K562 (cell line): ENCODE results near the gene DNAJB12. TPM values are rescaled to one million over a fixed set of nuclear protein-coding genes. Genes with fewer than 3 reads are reported as not detected.

Experiments
- CREM ChIP-seq: IDR thresholded peaks from 2 replicates; pipeline ENCODE4 v1.6.1; 2014; ENCODE audit warnings: antibody characterized with exemption, low read depth
- DMBX1 ChIP-seq: fragments of 250-450 bp; sonication (Bioruptor Pico); IDR thresholded peaks from 2 replicates; pipeline ENCODE4 v1.8.0; 2022; ENCODE audit warnings: inconsistent platforms, mild to moderate bottlenecking, moderate library complexity, borderline replicate concordance
- E2F1 ChIP-seq: sonication (generic); formaldehyde crosslinking; IDR thresholded peaks from 2 replicates; pipeline ENCODE4 v1.8.1; 2023; ENCODE audit warnings: mild to moderate bottlenecking, missing genetic modification reagents, moderate library complexity
- FOXO4 ChIP-seq: fragments of 450-650 bp; formaldehyde crosslinking; IDR thresholded peaks from 2 replicates; pipeline ENCODE4 v1.4.0; 2020; ENCODE audit warnings: mild to moderate bottlenecking, moderate library complexity
- GATAD2A ChIP-seq: fragments of 450-650 bp; IDR thresholded peaks from 2 replicates; pipeline ENCODE4 v1.6.1; 2017
- HDAC3 ChIP-seq: fragments of 450-650 bp; IDR thresholded peaks from 2 replicates; pipeline ENCODE4 v1.6.1; 2018; ENCODE audit warnings: borderline replicate concordance, mild to moderate bottlenecking, moderate library complexity; ENCODE audit not compliant: partially characterized antibody
- L3MBTL2 ChIP-seq: fragments of 450-650 bp; IDR thresholded peaks from 2 replicates; pipeline ENCODE4 v1.6.1; 2016; ENCODE audit warnings: mild to moderate bottlenecking, moderate library complexity
- MTA3 ChIP-seq: fragments of 450-650 bp; formaldehyde crosslinking; IDR thresholded peaks from 2 replicates; pipeline ENCODE4 v1.6.1; 2017; ENCODE audit warnings: mild to moderate bottlenecking, borderline replicate concordance
- MYC ChIP-seq, 2 experiments: fragments of 250-450 bp in 1 of 2; sonication (Bioruptor Pico) in 1 of 2; IDR thresholded peaks; 2 replicates each; pipeline versions ENCODE4 v1.5.1 to v1.6.1; 2012 to 2021; ENCODE audit warnings: low read depth in 2 of 2, borderline replicate concordance in 1 of 2, improper control_type of control experiment in 1 of 2, low read length in 1 of 2, mild to moderate bottlenecking in 1 of 2, moderate library complexity in 1 of 2
- SMARCA4 ChIP-seq: fragments of 450-650 bp; IDR thresholded peaks from 2 replicates; pipeline ENCODE4 v1.6.1; 2016
- SMARCA5 ChIP-seq: fragments of 450-650 bp; IDR thresholded peaks from 2 replicates; pipeline ENCODE4 v1.6.1; 2016
- SOX6 ChIP-seq: fragments of 450-650 bp; IDR thresholded peaks from 2 replicates; pipeline ENCODE4 v1.6.1; 2014; ENCODE audit warnings: mild to moderate bottlenecking
- SRF ChIP-seq, 2 experiments: fragments of 250-450, 450-650 bp in 1 of 2; sonication (Bioruptor Pico) in 1 of 2; sonication (generic) in 1 of 2; formaldehyde crosslinking; IDR thresholded peaks; 2 replicates each; pipeline versions ENCODE4 v1.5.0 to v1.5.1; 2020 to 2022; ENCODE audit warnings: mild to moderate bottlenecking in 1 of 2, missing genetic modification reagents in 1 of 2
- TOE1 ChIP-seq, 2 experiments: fragments of 450-650 bp in 1 of 2; sonication (generic) in 1 of 2; formaldehyde crosslinking in 1 of 2; IDR thresholded peaks; 2 replicates each; pipeline versions ENCODE4 v1.7.1 to v1.8.0; 2016 to 2022; ENCODE audit warnings: borderline replicate concordance in 2 of 2, mild to moderate bottlenecking in 2 of 2, antibody characterized with exemption in 1 of 2, inconsistent platforms in 1 of 2, low read depth in 1 of 2, missing genetic modification reagents in 1 of 2, moderate library complexity in 1 of 2
- ZBTB9 ChIP-seq: fragments of 450-650 bp; formaldehyde crosslinking; IDR thresholded peaks from 2 replicates; pipeline ENCODE4 v1.4.0; 2020; ENCODE audit warnings: mild to moderate bottlenecking, moderate library complexity
- ZMIZ1 ChIP-seq, 2 experiments: fragments of 150-350 bp in 1 of 2; IDR thresholded peaks; 2 replicates each; pipeline ENCODE4 v1.6.1; 2012 to 2016; ENCODE audit warnings: low read depth in 2 of 2, low read length in 2 of 2, mild to moderate bottlenecking in 1 of 2, moderate library complexity in 1 of 2
- ZNF146 ChIP-seq: IDR thresholded peaks from one replicate; pipeline ENCODE4 v1.6.1; 2018; ENCODE audit warnings: missing compliant biosample characterization; ENCODE audit not compliant: unreplicated experiment
- ZNF449 ChIP-seq: fragments of 250-450 bp; sonication (Bioruptor Pico); IDR thresholded peaks from 2 replicates; pipeline ENCODE4 v1.8.0; 2022; ENCODE audit warnings: moderate library complexity, mild to moderate bottlenecking, inconsistent platforms
- polyA plus RNA-seq, 8 experiments: library from polyadenylated mRNA; depleted of rRNA in 4 of 8; stranded (reverse) in 5 of 8; unstranded in 3 of 8; fragments of >200 nt; fragmentation: Nextera tagmentation in 2 of 8; fragmentation: Illumina TruSeq in 1 of 8; extraction: Ambion mirVana in 2 of 8; extraction: Trizol in 1 of 8; gene quantifications; 2 replicates each; pipeline versions ENCODE4 v1.2.1 to v1.2.3, GENCODE V29; 2011 to 2014; ENCODE audit warnings: inconsistent platforms in 1 of 8, missing spikeins in 1 of 8
- total RNA-seq, 7 experiments: library from RNA; depleted of rRNA in 6 of 7; stranded (reverse); fragments of >200 nt in 6 of 7; fragmentation: Illumina TruSeq in 2 of 7; extraction: Trizol in 2 of 7; gene quantifications; 2 replicates each; pipeline versions ENCODE4 v1.2.1 to v1.2.3, GENCODE V29; 2011 to 2021; ENCODE audit warnings: low replicate concordance in 1 of 7

Gene DNAJB12
- total and polyA plus RNA-seq, 9 of the 15 experiments (the other 6 are each of a cell fraction or from before 2014, with no cell fraction given) = 3.5 to 31.5 (median 20.3) TPM

- TF ChIP-seq SMARCA5 (peak; percentile 76; the same call in 1 of the 2 replicates), TOE1 (IDR thresholded peaks at IDR 0.05; ENCODE audit: borderline replicate concordance) (no peak), TOE1 (CRISPR knock-in tag; IDR thresholded peaks at IDR 0.05; ENCODE audit: borderline replicate concordance, low read depth) (no peak), E2F1 (no peak), ZNF449 (CRISPR knock-in tag) (peak; percentile 66; the same call in 1 of the 2 replicates), MYC (IDR thresholded peaks at IDR 0.05; ENCODE audit: low read depth, low read length) (peak; percentile 19; the same call in 1 of the 2 replicates), MYC (CRISPR knock-in tag; IDR thresholded peaks at IDR 0.05; ENCODE audit: borderline replicate concordance, low read depth) (no peak; the same call in 1 of the 2 replicates), CREM (peak; percentile 17; the same call in 1 of the 2 replicates), SMARCA4 (peak; percentile 66), SRF (CRISPR knock-in tag; IDR thresholded peaks at IDR 0.05) (peak in 1 of 2 experiments; percentile 57; a peak in 1 of 4 replicates), ZBTB9 (CRISPR knock-in tag) (peak; percentile 68; the same call in 1 of the 2 replicates), SOX6 (peak; percentile 47; the same call in 1 of the 2 replicates), L3MBTL2 (peak; percentile 75), ZMIZ1 (IDR thresholded peaks at IDR 0.05; ENCODE audit: low read depth in 2 of 2, low read length in 2 of 2) (no peak), GATAD2A (peak; percentile 92), ZNF146 (no peak), HDAC3 (no peak), DMBX1 (0 out of 2 replicates have a peak, but pooled peaks have one; percentile 62), FOXO4 (CRISPR knock-in tag) (0 out of 2 replicates have a peak, but pooled peaks have one; percentile 60), MTA3 (peak; percentile 86)
Observed at GRCh38 chr10:72291019-72291532, 63.6 kb downstream of the DNAJB12 start (continued).
